Fibroblast of lung (primary cell): Measurements from ENCODE around the gene OXSR1. TPM values are rescaled to one million over a fixed set of nuclear protein-coding genes. Genes with fewer than 3 reads are reported as not detected.

Source experiments
- DNase-seq, 2 donors: peaks; one replicate each; pipeline versions ENCODE4 v3.0.0 to v3.0.0-alpha.2; 2010; ENCODE audit warnings: low read depth in 2 of 2
- H2AFZ ChIP-seq: 2 replicates; pipeline ENCODE4 v1.5.1; 2012; ENCODE audit warnings: low read length, control low read depth, inconsistent platforms
- H3K27ac ChIP-seq: 2 replicates; pipeline ENCODE4 v1.5.1; 2011; ENCODE audit warnings: low read length, control low read depth; ENCODE audit not compliant: insufficient read depth
- H3K27me3 ChIP-seq: 2 replicates; pipeline ENCODE4 v1.5.1; 2011; ENCODE audit warnings: mild to moderate bottlenecking, low read length; ENCODE audit not compliant: control insufficient read depth, insufficient read depth
- H3K36me3 ChIP-seq: 2 replicates; pipeline ENCODE4 v1.5.1; 2011; ENCODE audit warnings: low read length; ENCODE audit not compliant: control insufficient read depth, insufficient read depth
- H3K4me1 ChIP-seq: 2 replicates; pipeline ENCODE4 v1.5.1; 2011; ENCODE audit warnings: low read length; ENCODE audit not compliant: control insufficient read depth, insufficient read depth; ENCODE audit errors: extremely low read depth
- H3K4me2 ChIP-seq: 2 replicates; pipeline ENCODE4 v1.5.1; 2011; ENCODE audit warnings: low read length, control low read depth; ENCODE audit not compliant: insufficient read depth; ENCODE audit errors: extremely low read depth
- H3K4me3 ChIP-seq, 4 experiments: fragments of 200-600 bp in 1 of 4; sonication (generic) in 1 of 4; replicated peaks in 1 of 4; 2 replicates each; pipeline ENCODE4 v1.5.1; 2011 to 2016; ENCODE audit warnings: low read length in 4 of 4, low read depth in 3 of 4, mild to moderate bottlenecking in 3 of 4, control low read depth in 2 of 4, inconsistent platforms in 1 of 4, mixed read lengths in 1 of 4; ENCODE audit not compliant: insufficient read depth in 1 of 4; ENCODE audit errors: control extremely low read depth in 1 of 4
- H3K79me2 ChIP-seq: 2 replicates; pipeline ENCODE4 v1.5.1; 2012; ENCODE audit warnings: mild to moderate bottlenecking, low read length, inconsistent platforms; ENCODE audit not compliant: control insufficient read depth, insufficient read depth
- H3K9ac ChIP-seq: 2 replicates; pipeline ENCODE4 v1.5.1; 2011; ENCODE audit warnings: mild to moderate bottlenecking, low read length, control low read depth; ENCODE audit not compliant: insufficient read depth
- H3K9me3 ChIP-seq: 2 replicates; pipeline ENCODE4 v1.5.1; 2012; ENCODE audit warnings: low read depth, low read length; ENCODE audit not compliant: control insufficient read depth, insufficient read depth
- H4K20me1 ChIP-seq: 2 replicates; pipeline ENCODE4 v1.5.1; 2011; ENCODE audit warnings: low read length; ENCODE audit not compliant: control insufficient read depth, insufficient read depth; ENCODE audit errors: extremely low read depth
- CTCF ChIP-seq, 2 donors: IDR thresholded peaks in 1 of 2; conservative IDR thresholded peaks in 1 of 2; 1 replicate in 1 of 2; 2 replicates in 1 of 2; pipeline ENCODE4 v1.5.1; 2011 to 2012; ENCODE audit warnings: low read length in 2 of 2, control low read depth in 1 of 2, inconsistent platforms in 1 of 2, low read depth in 1 of 2, mild to moderate bottlenecking in 1 of 2
- EZH2 ChIP-seq: IDR thresholded peaks from 2 replicates; pipeline ENCODE4 v1.5.1; 2012; ENCODE audit warnings: low read length, control low read depth, mild to moderate bottlenecking; ENCODE audit errors: missing control alignments
- polyA plus RNA-seq, 2 donors: library from polyadenylated mRNA; depleted of rRNA in 1 of 2; stranded (reverse) in 1 of 2; unstranded in 1 of 2; fragments of >200 nt; gene quantifications; 2 replicates each; pipeline ENCODE4 v1.2.1, GENCODE V29; 2011 to 2012; ENCODE audit warnings: missing spikeins in 1 of 2
- total RNA-seq: library from RNA; depleted of rRNA; stranded (reverse); fragments of >200 nt; gene quantifications from 2 replicates; pipeline ENCODE4 v1.2.1, GENCODE V29; 2014

The OXSR1 gene
- total and polyA plus RNA-seq, 2 donors (not counting 1 experiment from before 2014, with no cell fraction given): 32.7 to 45.2 TPM

- no peaks in the 10 kb centered on the region for H4K20me1 ChIP-seq
- H3K4me3 ChIP-seq: no peak overlapping the region
- no peaks in the 10 kb centered on the region for H3K79me2 ChIP-seq
- no peak overlapping the region for H3K9ac ChIP-seq
- H3K4me1 ChIP-seq: no peaks in the 10 kb centered on the region
- no peak for DNase-seq
- H3K27ac ChIP-seq: no peak overlapping the region
- H3K27me3 ChIP-seq: no peaks in the 10 kb centered on the region
- H2AFZ ChIP-seq: no peak overlapping the region
- TF ChIP-seq EZH2 (no peak), CTCF (conservative IDR thresholded peaks at IDR 0.05 in 1 of 2, IDR thresholded peaks at IDR 0.05 in 1 of 2; ENCODE audit: low read depth in 1 of 2, low read length in 2 of 2) (no peak)
- H3K9me3 ChIP-seq: no peaks in the 10 kb centered on the region
- H3K4me2 ChIP-seq: no peak overlapping the region
- no peaks in the 10 kb centered on the region for H3K36me3 ChIP-seq
Observed at GRCh38 chr3:38266810-38267209, 101.5 kb downstream of the OXSR1 start.

DNA sequence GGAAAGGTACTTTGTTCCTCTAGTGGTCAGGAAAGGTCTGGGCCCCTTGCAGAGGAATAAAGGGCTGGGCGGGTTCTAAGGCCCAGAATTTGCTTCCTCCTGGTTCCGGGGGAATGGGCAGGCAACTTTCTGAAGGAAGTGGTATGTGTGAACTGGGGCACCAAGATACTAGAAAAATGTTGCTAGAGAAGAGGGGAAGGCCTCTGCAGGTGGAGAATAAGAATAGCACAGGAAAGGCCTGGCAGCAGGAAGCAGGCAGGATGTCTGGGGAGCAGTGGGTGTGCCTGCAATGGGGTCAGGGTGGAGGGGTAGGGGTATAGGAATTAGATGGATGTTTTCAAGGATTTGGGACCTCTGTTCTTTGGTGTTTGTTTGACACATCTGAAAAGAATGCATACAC, 102.3 kb downstream of the OXSR1 start:
- Histone ChIP-seq H4K20me1 (no peaks in the 10 kb centered on the region), H3K79me2 (no peaks in the 10 kb centered on the region), H3K27ac (no peak overlapping the region), H3K9me3 (no peaks in the 10 kb centered on the region), H3K27me3 (no peaks in the 10 kb centered on the region), H2AFZ (no peak overlapping the region), H3K9ac (no peak overlapping the region), H3K36me3 (no peaks in the 10 kb centered on the region), H3K4me2 (no peak overlapping the region), H3K4me1 (no peaks in the 10 kb centered on the region), H3K4me3 (no peak overlapping the region)
- DNase-seq: no peak
- TF ChIP-seq CTCF (conservative IDR thresholded peaks at IDR 0.05 in 1 of 2, IDR thresholded peaks at IDR 0.05 in 1 of 2; ENCODE audit: low read depth in 1 of 2, low read length in 2 of 2): no peak
- TF ChIP-seq EZH2: no peak

DNA sequence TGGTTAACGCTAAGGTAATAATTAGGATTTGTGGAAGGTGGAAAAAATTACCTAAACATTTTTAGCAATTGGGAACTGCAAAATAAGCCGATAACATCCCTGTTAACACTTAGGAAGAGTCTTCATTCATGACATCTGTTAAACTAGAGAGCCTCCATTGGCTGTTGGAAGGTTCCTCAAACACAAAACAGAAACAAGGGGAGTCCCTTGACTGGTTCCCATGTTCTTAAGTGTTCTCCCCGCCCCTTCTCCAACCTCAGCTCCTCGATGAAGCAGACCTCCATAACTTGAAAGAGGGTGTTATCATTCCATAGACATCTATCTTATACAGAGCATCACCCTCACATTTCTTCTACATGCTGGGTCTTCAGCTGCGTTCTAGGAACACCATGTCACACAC, 102.8 kb downstream of the OXSR1 start:
- no peak for DNase-seq
- H3K79me2 ChIP-seq: no peaks in the 10 kb centered on the region
- no peak overlapping the region for H3K27ac ChIP-seq
- no peaks in the 10 kb centered on the region for H3K9me3 ChIP-seq
- no peaks in the 10 kb centered on the region for H3K4me1 ChIP-seq
- no peaks in the 10 kb centered on the region for H3K36me3 ChIP-seq
- H4K20me1 ChIP-seq: no peaks in the 10 kb centered on the region
- no peak overlapping the region for H3K4me2 ChIP-seq
- H2AFZ ChIP-seq: no peak overlapping the region
- TF ChIP-seq EZH2 (no peak), CTCF (conservative IDR thresholded peaks at IDR 0.05 in 1 of 2, IDR thresholded peaks at IDR 0.05 in 1 of 2; ENCODE audit: low read depth in 1 of 2, low read length in 2 of 2) (no peak)
- no peak overlapping the region for H3K4me3 ChIP-seq
- H3K9ac ChIP-seq: no peak overlapping the region
- H3K27me3 ChIP-seq: no peaks in the 10 kb centered on the region
